ENCODE measurements around the gene RNU1-2.

- TF ChIP-seq CTCF (IDR thresholded peaks at IDR 0.05 in 8 of 11, conservative IDR thresholded peaks at IDR 0.05 in 3 of 11): no peak
- no peak for TF ChIP-seq POLR2A (IDR thresholded peaks at IDR 0.05)
These were observed 26.7 kb downstream of the RNU1-2 start for GRCh38 chr1:16922466-16922865.
